PFSK-1 (cell line): Measurements from ENCODE around the gene DGKG.

Experiments
- FOXP2 ChIP-seq: optimal IDR thresholded peaks from 2 replicates; pipeline ENCODE3; 2011; ENCODE audit warnings: borderline replicate concordance, control low read depth, inconsistent platforms; ENCODE audit not compliant: insufficient read depth; ENCODE audit errors: extremely low read length, extremely low read depth
- POLR2AphosphoS5 ChIP-seq: IDR thresholded peaks from 2 replicates; pipeline ENCODE4 v1.6.1; 2012; ENCODE audit warnings: low read depth, mild to moderate bottlenecking, control low read depth, low read length, moderate library complexity
- REST ChIP-seq, 2 experiments: IDR thresholded peaks; 2 replicates each; pipeline versions ENCODE4 v1.6.1 to v1.8.0; 2011 to 2012; ENCODE audit warnings: low read depth in 2 of 2, low read length in 2 of 2, control low read depth in 1 of 2, inconsistent platforms in 1 of 2, mild to moderate bottlenecking in 1 of 2, moderate library complexity in 1 of 2; ENCODE audit not compliant: insufficient read depth in 1 of 2
- SIN3A ChIP-seq: IDR thresholded peaks from 2 replicates; pipeline ENCODE4 v1.6.1; 2012; ENCODE audit warnings: mild to moderate bottlenecking, low read length, moderate library complexity, borderline replicate concordance; ENCODE audit not compliant: insufficient read depth
- TAF1 ChIP-seq: IDR thresholded peaks from 2 replicates; pipeline ENCODE4 v1.6.1; 2012; ENCODE audit warnings: low read length, control low read depth, borderline replicate concordance; ENCODE audit not compliant: insufficient read depth

GRCh38 chr3:186098740-186099139, 263.3 kb downstream of the DGKG start:
- TF ChIP-seq TAF1 (no peak), REST (IDR thresholded peaks at IDR 0.05; ENCODE audit: insufficient read depth in 1 of 2, low read depth in 2 of 2, low read length in 2 of 2) (no peak), POLR2AphosphoS5 (no peak), SIN3A (no peak), FOXP2 (no peak)
